Keratinocyte (primary cell): ENCODE measurements around the gene SRSF4. TPM values are rescaled to one million over a fixed set of nuclear protein-coding genes. Genes with fewer than 3 reads are reported as not detected.

ENCODE experiments used
- DNase-seq: peaks from one replicate; pipeline ENCODE4 v3.0.0-alpha.2; 2011; ENCODE audit warnings: low read depth, missing footprints, low spot score
- FAIRE-seq: peaks from 2 replicates; lab custom pipeline; 2011; peaks lifted over from hg19 to GRCh38; lab: Jason Lieb, UNC
- H2AFZ ChIP-seq: 2 replicates; pipeline ENCODE4 v1.6.0; 2012; ENCODE audit warnings: low read length, control low read depth, inconsistent platforms; ENCODE audit not compliant: control insufficient read depth
- H3K27ac ChIP-seq: 2 replicates; pipeline ENCODE4 v1.5.1; 2011; ENCODE audit warnings: low read length; ENCODE audit not compliant: control insufficient read depth, insufficient read depth
- H3K27me3 ChIP-seq: 3 replicates; pipeline ENCODE4 v1.6.0; 2011; ENCODE audit warnings: low read length; ENCODE audit not compliant: control insufficient read depth, insufficient read depth; ENCODE audit errors: extremely low read depth
- H3K36me3 ChIP-seq, 2 experiments: 2 replicates in 1 of 2; 3 replicates in 1 of 2; pipeline ENCODE4 v1.5.1; 2011; ENCODE audit warnings: low read length in 2 of 2, mild to moderate bottlenecking in 1 of 2; ENCODE audit not compliant: control insufficient read depth in 2 of 2, insufficient read depth in 2 of 2; ENCODE audit errors: extremely low read depth in 1 of 2
- H3K4me1 ChIP-seq: 3 replicates; pipeline ENCODE4 v1.5.1; 2011; ENCODE audit warnings: low read length; ENCODE audit not compliant: control insufficient read depth, insufficient read depth; ENCODE audit errors: extremely low read depth
- H3K4me2 ChIP-seq: 3 replicates; pipeline ENCODE4 v1.6.0; 2011; ENCODE audit warnings: low read depth, low read length; ENCODE audit not compliant: control insufficient read depth, insufficient read depth; ENCODE audit errors: extremely low read depth
- H3K4me3 ChIP-seq, 3 experiments: fragments of 200-600 bp in 1 of 3; sonication (generic) in 1 of 3; 2 replicates in 2 of 3; 3 replicates in 1 of 3; pipeline ENCODE4 v1.5.1; 2011 to 2016; ENCODE audit warnings: low read length in 3 of 3, mild to moderate bottlenecking in 3 of 3, control low read depth in 2 of 3, inconsistent platforms in 1 of 3, low read depth in 1 of 3, mixed read lengths in 1 of 3, mixed run types in 1 of 3, moderate library complexity in 1 of 3; ENCODE audit not compliant: control insufficient read depth in 2 of 3, insufficient read depth in 2 of 3; ENCODE audit errors: extremely low read depth in 1 of 3
- H3K79me2 ChIP-seq: 2 replicates; pipeline ENCODE4 v1.6.0; 2012; ENCODE audit warnings: low read length; ENCODE audit not compliant: control insufficient read depth, insufficient read depth
- H3K9ac ChIP-seq: 3 replicates; pipeline ENCODE4 v1.6.0; 2011; ENCODE audit warnings: low read length; ENCODE audit not compliant: control insufficient read depth, insufficient read depth; ENCODE audit errors: extremely low read depth
- H3K9me1 ChIP-seq: 3 replicates; pipeline ENCODE4 v1.6.0; 2011; ENCODE audit warnings: low read length; ENCODE audit not compliant: control insufficient read depth, insufficient read depth; ENCODE audit errors: extremely low read depth
- H3K9me3 ChIP-seq: 2 replicates; pipeline ENCODE4 v1.5.1; 2012; ENCODE audit warnings: low read depth, low read length; ENCODE audit not compliant: control insufficient read depth
- H4K20me1 ChIP-seq: 3 replicates; pipeline ENCODE4 v1.6.0; 2011; ENCODE audit warnings: low read length; ENCODE audit not compliant: control insufficient read depth, insufficient read depth; ENCODE audit errors: extremely low read depth
- EZH2 ChIP-seq: IDR thresholded peaks from one replicate; pipeline ENCODE4 v1.6.1; 2012; ENCODE audit warnings: inconsistent platforms, mild to moderate bottlenecking, low read length, moderate library complexity
- dilution Hi-C: fragments of 300-500 bp; cut with MboI; formaldehyde crosslinking; loops from one replicate; pipeline ENCODE4 v1.7.0; 2020; ENCODE audit warnings: low sequenced_read_pairs; ENCODE audit not compliant: extremely low pct_ligation_motif_present
- polyA plus RNA-seq, 5 experiments: library from polyadenylated mRNA; depleted of rRNA in 3 of 5; stranded (reverse) in 3 of 5; stranded (forward) in 1 of 5; unstranded in 1 of 5; fragments of >200 nt; gene quantifications; 1 replicate in 1 of 5; 2 replicates in 3 of 5; 3 replicates in 1 of 5; pipeline versions ENCODE4 v1.2.1 to v1.2.3, GENCODE V29; 2011 to 2012; ENCODE audit warnings: missing spikeins in 2 of 5, low read depth in 1 of 5, low replicate concordance in 1 of 5
- TF ChIP-seq, protein P1 (sequence below), 3 experiments: IDR thresholded peaks in 1 of 3; conservative IDR thresholded peaks in 1 of 3; optimal IDR thresholded peaks in 1 of 3; 2 replicates in 2 of 3; 3 replicates in 1 of 3; pipeline versions ENCODE3 to v1.5.1; 2011; ENCODE audit warnings: low read length in 3 of 3, mild to moderate bottlenecking in 3 of 3, moderate library complexity in 2 of 3, control low read depth in 1 of 3, inconsistent platforms in 1 of 3; ENCODE audit not compliant: insufficient read depth in 2 of 3; ENCODE audit errors: extremely low read depth in 1 of 3

SRSF4 gene
- polyA plus RNA-seq, 1 donor (not counting 4 experiments of a cell fraction or from before 2014, with no cell fraction given) = 51.0 TPM

DNA sequence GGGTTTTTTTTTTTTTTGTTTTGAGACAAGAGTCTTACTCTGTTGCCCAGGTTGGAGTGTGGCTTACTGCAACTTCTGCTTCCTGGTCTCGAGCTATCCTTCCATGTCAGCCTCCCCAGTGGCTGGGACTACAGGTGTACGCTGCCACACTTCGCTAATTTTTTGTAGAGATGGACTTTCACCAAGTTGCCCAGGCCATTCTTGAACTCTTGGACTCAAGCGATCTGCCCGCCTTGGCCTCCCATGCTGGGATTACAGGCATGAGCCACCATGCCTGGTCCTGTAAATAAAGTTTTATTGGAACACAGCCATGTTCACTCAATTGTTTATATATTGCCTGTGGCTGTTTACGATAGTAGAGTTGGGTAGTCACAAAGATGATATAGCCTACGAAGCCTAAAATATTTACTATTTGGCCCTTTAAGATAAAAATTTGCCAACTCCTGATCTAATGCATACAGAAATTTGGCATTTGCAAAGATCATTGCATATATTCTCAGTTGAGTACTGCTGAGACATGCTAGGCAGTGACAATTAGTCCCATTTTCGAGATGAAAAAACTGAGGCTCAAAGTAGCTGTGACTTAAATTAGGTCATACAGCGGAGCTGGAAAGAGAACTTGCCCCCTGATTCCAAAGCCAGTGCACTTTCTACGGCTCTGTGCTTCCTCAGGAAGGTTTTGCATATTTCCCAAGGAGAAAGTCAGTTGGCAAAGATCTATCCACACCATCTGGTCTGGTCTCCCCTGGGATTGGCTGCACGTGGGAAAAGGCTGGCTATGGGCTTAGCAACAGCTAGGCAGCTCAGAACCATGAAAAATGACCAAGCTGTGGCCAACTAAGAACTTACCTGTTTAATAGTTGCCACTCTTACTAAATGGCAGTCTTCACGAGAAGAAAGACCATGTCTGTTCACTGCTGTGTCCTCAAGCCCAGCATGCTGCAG is 29.7 kb upstream of the SRSF4 start:
- Histone ChIP-seq H3K4me2 (no peak overlapping the region), H3K9ac (no peak overlapping the region), H3K9me1 (no peaks in the 10 kb centered on the region), H3K79me2 (no peaks in the 10 kb centered on the region), H3K4me3 (no peak overlapping the region), H4K20me1 (no peaks in the 10 kb centered on the region), H2AFZ (no peak overlapping the region), H3K4me1 (no peaks in the 10 kb centered on the region), H3K27ac (no peak overlapping the region), H3K27me3 (no peaks in the 10 kb centered on the region), H3K9me3 (no peaks in the 10 kb centered on the region), H3K36me3 (peaks cover 17 to 29% of the 10 kb centered on the region in 2 experiments)
- FAIRE-seq = no peak
- no peak for TF ChIP-seq EZH2
- TF ChIP-seq, protein P1, sequence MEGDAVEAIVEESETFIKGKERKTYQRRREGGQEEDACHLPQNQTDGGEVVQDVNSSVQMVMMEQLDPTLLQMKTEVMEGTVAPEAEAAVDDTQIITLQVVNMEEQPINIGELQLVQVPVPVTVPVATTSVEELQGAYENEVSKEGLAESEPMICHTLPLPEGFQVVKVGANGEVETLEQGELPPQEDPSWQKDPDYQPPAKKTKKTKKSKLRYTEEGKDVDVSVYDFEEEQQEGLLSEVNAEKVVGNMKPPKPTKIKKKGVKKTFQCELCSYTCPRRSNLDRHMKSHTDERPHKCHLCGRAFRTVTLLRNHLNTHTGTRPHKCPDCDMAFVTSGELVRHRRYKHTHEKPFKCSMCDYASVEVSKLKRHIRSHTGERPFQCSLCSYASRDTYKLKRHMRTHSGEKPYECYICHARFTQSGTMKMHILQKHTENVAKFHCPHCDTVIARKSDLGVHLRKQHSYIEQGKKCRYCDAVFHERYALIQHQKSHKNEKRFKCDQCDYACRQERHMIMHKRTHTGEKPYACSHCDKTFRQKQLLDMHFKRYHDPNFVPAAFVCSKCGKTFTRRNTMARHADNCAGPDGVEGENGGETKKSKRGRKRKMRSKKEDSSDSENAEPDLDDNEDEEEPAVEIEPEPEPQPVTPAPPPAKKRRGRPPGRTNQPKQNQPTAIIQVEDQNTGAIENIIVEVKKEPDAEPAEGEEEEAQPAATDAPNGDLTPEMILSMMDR (optimal IDR thresholded peaks at IDR 0.05 in 1 of 3, IDR thresholded peaks at IDR 0.05 in 1 of 3, conservative IDR thresholded peaks at IDR 0.05 in 1 of 3; ENCODE audit: extremely low read depth in 1 of 3, insufficient read depth in 2 of 3, low read length in 3 of 3) = no peak
- DNase-seq = no peak
- dilution Hi-C loops = no loop called here

DNA sequence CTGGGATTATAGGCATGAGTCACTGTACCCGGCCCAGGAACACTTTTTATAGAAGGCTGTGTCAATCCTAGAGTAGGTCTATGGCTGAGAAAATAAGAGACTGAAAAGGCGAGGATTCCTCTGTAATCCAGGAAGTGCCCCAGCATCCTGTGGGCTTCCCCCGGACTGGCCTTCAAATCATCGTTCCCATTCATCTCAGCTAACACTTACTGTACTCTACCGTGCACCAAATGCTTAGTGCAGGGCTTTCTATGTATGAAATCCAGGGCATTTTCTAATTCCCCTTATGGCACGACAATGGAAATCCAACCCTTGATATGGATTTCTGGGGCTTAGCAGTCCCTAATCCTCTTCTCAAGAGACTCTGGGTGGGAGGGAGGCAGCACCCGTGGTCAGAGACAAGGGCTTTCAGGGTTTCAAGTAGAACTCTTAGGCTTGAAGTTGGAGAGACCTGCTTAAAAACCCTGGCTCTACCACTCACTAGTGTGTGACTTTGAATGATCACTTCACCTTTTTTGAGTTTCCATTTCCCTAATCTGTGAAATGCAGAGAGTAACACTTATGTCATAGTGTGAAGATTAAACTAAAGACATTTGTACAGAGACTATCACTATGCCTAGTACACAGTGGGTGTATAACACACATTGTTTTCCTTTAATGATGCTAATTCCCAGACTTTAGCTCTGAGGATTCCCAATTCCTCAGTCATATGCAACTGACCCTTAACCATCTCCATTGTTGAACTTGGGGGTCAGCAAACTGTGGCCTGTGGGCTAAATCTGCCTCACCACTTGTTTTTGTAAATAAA is 28.8 kb upstream of the SRSF4 start:
- H3K27me3 ChIP-seq = no peaks in the 10 kb centered on the region
- no peak overlapping the region for H3K4me2 ChIP-seq
- no peak for FAIRE-seq
- H4K20me1 ChIP-seq = no peaks in the 10 kb centered on the region
- H3K36me3 ChIP-seq = peaks cover 17 to 30% of the 10 kb centered on the region in 2 experiments
- H3K9ac ChIP-seq = no peak overlapping the region
- no peaks in the 10 kb centered on the region for H3K4me1 ChIP-seq
- H2AFZ ChIP-seq = no peak overlapping the region
- no peaks in the 10 kb centered on the region for H3K79me2 ChIP-seq
- no peak for DNase-seq
- dilution Hi-C loops = no loop called here
- no peaks in the 10 kb centered on the region for H3K9me1 ChIP-seq
- no peaks in the 10 kb centered on the region for H3K9me3 ChIP-seq
- TF ChIP-seq, protein P1 (optimal IDR thresholded peaks at IDR 0.05 in 1 of 3, IDR thresholded peaks at IDR 0.05 in 1 of 3, conservative IDR thresholded peaks at IDR 0.05 in 1 of 3; ENCODE audit: extremely low read depth in 1 of 3, insufficient read depth in 2 of 3, low read length in 3 of 3) = no peak
- TF ChIP-seq EZH2 = no peak
- H3K27ac ChIP-seq = no peak overlapping the region
- H3K4me3 ChIP-seq = no peak overlapping the region
